GM23338 (cell line): ENCODE measurements around the gene CAPN9. TPM values are rescaled to one million over a fixed set of nuclear protein-coding genes. Genes with fewer than 3 reads are reported as not detected.

Experiments
- ATAC-seq: fragments of 200-7000 bp; cut with Tn5 transposase; 3 replicates; pipeline ENCODE4 v1.9.1; 2020
- DNase-seq: peaks from one replicate; pipeline ENCODE4 v3.0.0-alpha.2; 2015; ENCODE audit warnings: low spot score
- H2AFZ ChIP-seq: fragments of 200-600 bp; sonication (generic); 2 replicates; pipeline ENCODE4 v1.8.0; 2016; ENCODE audit warnings: antibody characterized with exemption, mild to moderate bottlenecking, moderate library complexity
- H3F3A ChIP-seq: fragments of 200-600 bp; sonication (generic); replicated peaks from 2 replicates; pipeline ENCODE4 v1.8.0; 2017; ENCODE audit warnings: antibody characterized with exemption, mixed run types, low read depth
- H3K27ac ChIP-seq: fragments of 200-600 bp; sonication (generic); 2 replicates; pipeline ENCODE4 v1.6.1; 2016; ENCODE audit warnings: low read depth
- H3K27me3 ChIP-seq: fragments of 200-600 bp; sonication (generic); 2 replicates; pipeline ENCODE4 v1.8.0; 2016; ENCODE audit warnings: mild to moderate bottlenecking, mixed run types, moderate library complexity; ENCODE audit not compliant: insufficient read depth
- H3K36me3 ChIP-seq: fragments of 200-600 bp; sonication (generic); 2 replicates; pipeline ENCODE4 v1.8.0; 2016; ENCODE audit warnings: mild to moderate bottlenecking; ENCODE audit not compliant: insufficient read depth
- H3K4me1 ChIP-seq: fragments of 200-600 bp; sonication (generic); 2 replicates; pipeline ENCODE4 v1.8.0; 2016; ENCODE audit warnings: mild to moderate bottlenecking, moderate library complexity; ENCODE audit not compliant: insufficient read depth
- H3K4me2 ChIP-seq: fragments of 200-600 bp; sonication (generic); 2 replicates; pipeline ENCODE4 v1.7.1; 2017; ENCODE audit warnings: mixed run types
- H3K4me3 ChIP-seq: fragments of 200-600 bp; sonication (generic); 2 replicates; pipeline ENCODE4 v1.6.1; 2016; ENCODE audit warnings: mixed run types
- H3K79me2 ChIP-seq: fragments of 200-600 bp; sonication (generic); replicated peaks from 2 replicates; pipeline ENCODE4 v1.8.0; 2017; ENCODE audit warnings: mild to moderate bottlenecking; ENCODE audit not compliant: insufficient read depth
- H3K9me2 ChIP-seq: fragments of 200-600 bp; sonication (generic); 2 replicates; pipeline ENCODE4 v1.8.0; 2017; ENCODE audit not compliant: insufficient read depth
- H4K20me1 ChIP-seq: fragments of 200-600 bp; sonication (generic); replicated peaks from 2 replicates; pipeline ENCODE4 v1.8.0; 2017; ENCODE audit warnings: mild to moderate bottlenecking; ENCODE audit not compliant: insufficient read depth
- H3K27ac Mint-ChIP-seq: 2 replicates; pipeline ENCODE4 v1.8.0; 2020; ENCODE audit warnings: inconsistent platforms, mild to moderate bottlenecking, moderate library complexity, mixed read lengths
- H3K27me3 Mint-ChIP-seq: 3 replicates; pipeline ENCODE4 v1.8.0; 2022; ENCODE audit warnings: low read depth, mild to moderate bottlenecking, moderate library complexity, mixed read lengths, inconsistent platforms; ENCODE audit not compliant: insufficient read depth, poor library complexity
- H3K36me3 Mint-ChIP-seq: 3 replicates; pipeline ENCODE4 v1.8.0; 2021; ENCODE audit warnings: low read depth, mild to moderate bottlenecking, inconsistent platforms, moderate library complexity, mixed read lengths
- H3K4me1 Mint-ChIP-seq: 3 replicates; pipeline ENCODE4 v1.8.0; 2020; ENCODE audit warnings: mild to moderate bottlenecking, inconsistent platforms, mixed read lengths
- H3K4me3 Mint-ChIP-seq: 3 replicates; pipeline ENCODE4 v1.8.0; 2021; ENCODE audit warnings: moderate library complexity, mild to moderate bottlenecking, inconsistent platforms, mixed read lengths
- H3K9me3 Mint-ChIP-seq: 3 replicates; pipeline ENCODE4 v1.8.0; 2020; ENCODE audit warnings: moderate library complexity, mild to moderate bottlenecking, inconsistent platforms, mixed read lengths
- CREB1 ChIP-seq: fragments of 250-450 bp; sonication (Bioruptor Pico); IDR thresholded peaks from 2 replicates; pipeline ENCODE4 v1.5.0; 2020; ENCODE audit warnings: low read depth, mild to moderate bottlenecking, moderate library complexity
- CTCF ChIP-seq, 2 experiments: fragments of 200-600 bp in 1 of 2; sonication (generic) in 1 of 2; conservative IDR thresholded peaks; 2 replicates each; pipeline versions ENCODE4 v1.5.1 to v1.6.1; 2016 to 2017; ENCODE audit warnings: antibody characterized with exemption in 2 of 2, low read depth in 2 of 2, mild to moderate bottlenecking in 2 of 2, moderate library complexity in 1 of 2
- EZH2 ChIP-seq: fragments of 200-600 bp; sonication (generic); IDR thresholded peaks from one replicate; pipeline ENCODE4 v1.8.0; 2017; ENCODE audit warnings: antibody characterized with exemption, mild to moderate bottlenecking, low read depth; ENCODE audit not compliant: unreplicated experiment
- EZH2phosphoT487 ChIP-seq: fragments of 200-600 bp; sonication (generic); IDR thresholded peaks from one replicate; pipeline ENCODE4 v1.8.1; 2018; ENCODE audit warnings: antibody characterized with exemption; ENCODE audit not compliant: unreplicated experiment
- JUNB ChIP-seq: IDR thresholded peaks from one replicate; pipeline ENCODE4 v1.6.1; 2016; ENCODE audit warnings: antibody characterized with exemption; ENCODE audit not compliant: unreplicated experiment
- NANOG ChIP-seq: IDR thresholded peaks from 2 replicates; pipeline ENCODE4 v1.6.1; 2016; ENCODE audit warnings: antibody characterized with exemption, borderline replicate concordance
- POLR2AphosphoS5 ChIP-seq: IDR thresholded peaks from 2 replicates; pipeline ENCODE4 v1.6.1; 2016; ENCODE audit warnings: antibody characterized with exemption, low read depth
- REST ChIP-seq: IDR thresholded peaks from one replicate; pipeline ENCODE4 v1.6.1; 2018; ENCODE audit warnings: antibody characterized with exemption; ENCODE audit not compliant: unreplicated experiment
- STAT1 ChIP-seq: IDR thresholded peaks from one replicate; pipeline ENCODE4 v1.6.1; 2016; ENCODE audit warnings: antibody characterized with exemption; ENCODE audit not compliant: unreplicated experiment
- ZNF114 ChIP-seq: fragments of 250-450 bp; sonication (Bioruptor Pico); IDR thresholded peaks from 2 replicates; pipeline ENCODE4 v1.5.0; 2020; ENCODE audit warnings: mild to moderate bottlenecking, moderate library complexity
- ZNF331 ChIP-seq: fragments of 250-450 bp; sonication (Bioruptor Pico); IDR thresholded peaks from 2 replicates; pipeline ENCODE4 v1.5.0; 2020; ENCODE audit warnings: low read depth, mild to moderate bottlenecking, moderate library complexity
- ZNF462 ChIP-seq: fragments of 250-450 bp; sonication (Bioruptor Pico); IDR thresholded peaks from 2 replicates; pipeline ENCODE4 v1.5.0; 2020; ENCODE audit warnings: mild to moderate bottlenecking, moderate library complexity
- polyA plus RNA-seq: library from polyadenylated mRNA; unstranded; fragments of >200 nt; fragmentation: Nextera tagmentation; extraction: Ambion mirVana; gene quantifications from 2 replicates; pipeline ENCODE4 v1.2.1, GENCODE V29; 2016
- total RNA-seq: library from RNA; depleted of rRNA; stranded (reverse); fragments of >200 nt; shearing (Covaris generic); gene quantifications from 2 replicates; pipeline ENCODE4 v1.2.3, GENCODE V29; 2014
- TF ChIP-seq, protein P1 (sequence below): IDR thresholded peaks from 2 replicates; pipeline ENCODE4 v1.6.1; 2016; ENCODE audit warnings: antibody characterized with exemption

Gene CAPN9
- total and polyA plus RNA-seq, 2 experiments from 2014 or later, result 0.07 TPM; not detected in 1

- Mint-ChIP-seq H3K36me3 (no peaks in the 10 kb centered on the region), H3K27ac (no peak overlapping the region), H3K4me1 (peaks cover 3% of the 10 kb centered on the region; the same call in 1 of the 3 replicates), H3K4me3 (no peak overlapping the region), H3K9me3 (peaks cover 4% of the 10 kb centered on the region; the same call in 2 of the 3 replicates), H3K27me3 (no peaks in the 10 kb centered on the region)
- Histone ChIP-seq H3K36me3 (no peaks in the 10 kb centered on the region), H2AFZ (no peak overlapping the region), H3K4me2 (no peak overlapping the region), H3K4me1 (no peaks in the 10 kb centered on the region), H3F3A (no peaks in the 10 kb centered on the region), H4K20me1 (no peaks in the 10 kb centered on the region), H3K9me2 (no peaks in the 10 kb centered on the region), H3K27me3 (no peaks in the 10 kb centered on the region), H3K79me2 (no peaks in the 10 kb centered on the region), H3K4me3 (no peak overlapping the region), H3K27ac (no peak overlapping the region)
- ATAC-seq (no peak), DNase-seq (no peak)
- TF ChIP-seq REST (no peak), STAT1 (no peak), EZH2 (no peak), ZNF114 (CRISPR knock-in tag) (no peak), ZNF462 (CRISPR knock-in tag) (no peak), POLR2AphosphoS5 (no peak), EZH2phosphoT487 (no peak), JUNB (no peak), CREB1 (CRISPR knock-in tag) (no peak), ZNF331 (no peak), CTCF (conservative IDR thresholded peaks at IDR 0.05; ENCODE audit: low read depth in 2 of 2) (no peak), NANOG (no peak)
- TF ChIP-seq, protein P1, sequence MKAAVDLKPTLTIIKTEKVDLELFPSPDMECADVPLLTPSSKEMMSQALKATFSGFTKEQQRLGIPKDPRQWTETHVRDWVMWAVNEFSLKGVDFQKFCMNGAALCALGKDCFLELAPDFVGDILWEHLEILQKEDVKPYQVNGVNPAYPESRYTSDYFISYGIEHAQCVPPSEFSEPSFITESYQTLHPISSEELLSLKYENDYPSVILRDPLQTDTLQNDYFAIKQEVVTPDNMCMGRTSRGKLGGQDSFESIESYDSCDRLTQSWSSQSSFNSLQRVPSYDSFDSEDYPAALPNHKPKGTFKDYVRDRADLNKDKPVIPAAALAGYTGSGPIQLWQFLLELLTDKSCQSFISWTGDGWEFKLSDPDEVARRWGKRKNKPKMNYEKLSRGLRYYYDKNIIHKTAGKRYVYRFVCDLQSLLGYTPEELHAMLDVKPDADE, result no peak
Observed at GRCh38 chr1:230737622-230738262, 9.4 kb upstream of the CAPN9 start.
